ENCODE measurements around the gene MYH1.
"Not testable (repeated sequence)": the region's sequence is repeated elsewhere in the genome, so short reads cannot be mapped to it uniquely, and the experiment has no call there.

MYH1 gene

DNA sequence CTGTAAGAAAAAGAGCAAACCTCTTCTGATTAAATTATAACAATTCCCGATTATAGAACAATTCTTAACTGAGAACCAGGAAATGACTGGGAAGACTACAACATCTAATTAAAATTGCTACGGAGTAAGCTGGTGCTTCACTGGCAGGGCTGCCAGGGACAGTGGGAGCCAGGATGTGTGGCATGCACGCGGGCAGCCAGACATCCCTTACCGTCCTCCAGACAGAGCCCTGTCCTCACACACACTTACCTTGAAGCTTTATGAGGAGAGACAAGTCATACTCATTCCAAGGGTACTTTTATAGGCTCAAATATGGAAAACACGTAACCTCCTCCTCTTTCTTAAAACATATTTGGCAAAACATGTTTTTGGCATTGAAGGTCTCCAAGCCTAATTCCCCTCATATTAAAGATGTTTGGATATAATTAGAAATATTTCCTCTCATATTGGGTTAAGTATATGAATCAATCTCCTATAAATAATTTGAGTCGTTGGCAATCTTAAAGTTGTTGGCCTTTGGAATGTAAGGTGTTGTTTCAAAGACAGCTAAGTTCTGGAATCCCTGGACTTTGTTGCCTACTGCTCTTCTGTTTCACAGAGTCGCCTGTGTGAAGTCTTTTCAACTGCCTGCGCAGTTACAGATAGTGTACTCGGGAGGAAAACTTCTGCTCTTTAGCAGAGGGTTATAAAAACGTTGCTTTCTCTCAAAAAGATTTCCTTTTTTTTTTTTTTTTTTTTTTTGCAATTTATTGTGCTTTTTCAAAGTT is at the start of gene MYH1:
MYH1 (minus strand) TSS at position 272 of the 767 bp plus-strand sequence. CDS start 1,900 bp downstream, outside the sequence.
- no peak for DNase-seq

DNA sequence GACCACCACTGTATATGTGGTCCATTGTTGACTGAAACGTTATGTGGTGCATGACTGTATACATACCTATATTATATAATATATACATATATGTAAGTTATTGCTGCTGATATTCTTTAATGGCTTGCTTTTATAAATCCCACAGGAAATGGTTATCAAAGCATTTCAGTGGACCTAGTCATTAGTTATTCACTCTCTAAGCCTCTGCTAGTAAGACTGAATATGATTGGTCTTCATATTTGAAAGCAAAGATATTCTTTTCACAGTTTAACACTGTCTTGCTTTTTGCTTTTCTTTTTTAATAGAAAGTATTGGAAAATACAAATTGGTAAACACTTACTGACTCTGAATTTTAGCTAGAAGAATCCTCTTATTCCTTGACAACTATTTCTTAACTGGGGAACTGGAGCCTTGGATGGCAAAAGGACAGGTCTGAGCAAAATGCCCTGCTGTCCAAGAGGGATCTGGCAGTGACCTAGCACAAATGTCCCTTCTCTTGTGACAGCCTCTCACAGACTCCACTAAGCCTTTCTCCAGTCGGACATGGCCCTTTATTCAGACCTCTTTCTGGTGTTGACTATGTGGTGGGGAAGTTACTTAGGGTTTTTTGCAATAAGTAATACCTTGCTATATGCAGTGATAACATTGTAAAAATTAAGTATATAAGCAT is 45.8 kb upstream of the MYH1 start:
- DNase-seq: no peak

GRCh38 chr17:10558049-10558448 is 39.7 kb upstream of the MYH1 start:
- no peak for DNase-seq

DNA sequence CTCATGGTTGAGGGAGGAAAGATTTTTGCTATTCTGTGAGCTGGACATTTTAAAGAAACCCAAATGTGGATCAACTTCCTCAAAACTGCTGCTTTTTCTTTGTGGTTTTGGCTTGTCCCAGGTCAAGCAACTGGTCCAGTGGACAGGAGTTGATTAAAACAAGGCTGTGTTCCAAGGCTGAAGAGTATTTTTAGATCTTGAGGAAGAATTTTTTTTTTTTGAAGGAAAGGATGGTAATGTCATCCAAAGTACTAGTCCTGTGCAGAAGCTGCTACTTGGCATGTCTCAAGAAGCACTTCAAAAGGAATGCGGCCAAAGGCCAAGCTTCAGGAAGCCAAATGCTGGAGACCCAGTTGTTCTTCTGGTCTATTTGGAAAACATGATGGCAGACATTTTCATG is 39.1 kb upstream of the MYH1 start:
- DNase-seq: no peak

- DNase-seq: no peak
These were observed 38.1 kb upstream of the MYH1 start for GRCh38 chr17:10556301-10557005.

- no peak for DNase-seq
These were observed 31.7 kb upstream of the MYH1 start for GRCh38 chr17:10550014-10550413.

GRCh38 chr17:10549096-10549842 is 30.9 kb upstream of the MYH1 start, which contains the start of gene MYH2:
MYH2 (minus strand) TSS chr17:10549658; CDS start chr17:10547920, 1,738 bp downstream.
- DNase-seq: no peak

DNA sequence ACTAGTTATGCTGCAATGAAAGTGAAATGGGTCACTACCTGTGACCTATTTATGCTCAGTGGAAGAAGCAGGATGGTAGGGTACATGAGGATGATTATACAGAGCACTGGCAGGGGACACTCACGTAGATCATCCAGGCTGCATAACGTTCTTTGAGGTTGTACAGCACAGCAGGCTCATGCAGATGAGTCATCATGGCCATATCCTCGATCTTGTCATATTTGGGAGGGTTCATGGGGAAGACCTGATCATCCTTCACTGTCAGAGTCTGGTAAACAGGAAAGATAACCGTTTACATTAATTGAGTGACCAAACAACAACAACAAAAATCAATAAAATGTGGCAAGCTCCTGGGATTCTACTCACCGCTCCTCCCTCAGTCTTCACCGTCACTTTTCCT is 29.0 kb upstream of the MYH1 start:
- no peak for DNase-seq

GRCh38 chr17:10543486-10543885 is 25.1 kb upstream of the MYH1 start:
- DNase-seq: not testable (repeated sequence)

GRCh38 chr17:10541179-10541578 is 22.8 kb upstream of the MYH1 start:
- DNase-seq: not testable (repeated sequence)

DNA sequence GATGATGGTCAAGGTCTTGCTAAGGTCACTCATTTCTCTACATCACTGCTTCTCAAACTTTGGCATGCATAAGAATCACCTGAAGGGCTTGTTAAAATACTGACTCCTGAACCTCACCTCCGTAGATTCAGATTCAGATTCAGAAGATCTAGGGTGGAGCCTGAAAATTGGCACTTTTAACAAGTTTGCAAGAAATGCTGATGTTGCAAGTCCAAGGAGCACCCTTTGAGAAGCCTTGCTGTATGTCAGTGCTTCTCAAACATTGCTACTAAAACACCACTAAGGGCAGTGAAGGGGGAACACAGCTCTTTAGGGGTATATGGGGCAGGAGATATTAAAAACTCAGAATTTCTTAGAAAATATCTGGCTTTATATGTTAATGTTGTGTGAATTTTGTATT is 13.7 kb upstream of the MYH1 start:
- DNase-seq: no peak

DNA sequence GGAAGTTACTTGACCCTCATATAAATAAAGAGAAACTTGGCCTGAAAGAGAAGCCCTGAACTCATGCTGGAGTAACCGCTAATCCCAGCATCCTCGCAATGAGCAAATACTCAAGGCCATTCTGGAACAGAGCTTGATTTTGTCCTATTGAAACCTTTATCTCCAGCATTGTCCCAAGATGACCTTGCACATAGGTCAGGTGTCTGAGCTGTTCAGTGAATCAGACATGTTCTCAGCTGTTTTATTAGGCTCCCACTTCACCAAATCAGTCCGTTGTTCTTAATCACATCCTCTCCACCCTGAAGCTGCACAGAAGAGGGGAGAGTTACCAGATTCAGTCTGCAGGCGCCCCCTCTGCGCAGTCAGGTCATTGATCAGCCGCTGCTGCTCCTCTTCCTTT is 9.1 kb upstream of the MYH1 start:
- DNase-seq: no peak

DNA sequence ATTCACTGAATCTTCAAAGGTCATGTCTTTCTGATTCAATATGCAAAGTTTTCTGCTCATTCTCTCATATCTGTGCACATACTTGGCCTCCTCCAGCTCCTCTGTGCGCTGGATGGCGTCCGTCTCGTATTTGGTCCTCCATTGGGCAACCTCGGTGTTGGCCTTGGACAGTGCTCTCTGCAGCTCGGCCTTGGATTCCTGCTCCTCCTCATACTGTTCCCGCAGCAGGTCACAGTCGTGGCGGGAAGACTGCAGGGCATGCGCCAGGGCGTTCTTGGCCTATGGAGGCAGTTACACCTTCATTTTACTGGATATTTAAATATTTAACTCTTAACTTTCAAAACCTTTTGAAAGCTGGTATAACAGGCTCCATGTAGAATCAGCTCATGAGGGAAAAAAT is 8.2 kb upstream of the MYH1 start:
- DNase-seq: no peak

DNA sequence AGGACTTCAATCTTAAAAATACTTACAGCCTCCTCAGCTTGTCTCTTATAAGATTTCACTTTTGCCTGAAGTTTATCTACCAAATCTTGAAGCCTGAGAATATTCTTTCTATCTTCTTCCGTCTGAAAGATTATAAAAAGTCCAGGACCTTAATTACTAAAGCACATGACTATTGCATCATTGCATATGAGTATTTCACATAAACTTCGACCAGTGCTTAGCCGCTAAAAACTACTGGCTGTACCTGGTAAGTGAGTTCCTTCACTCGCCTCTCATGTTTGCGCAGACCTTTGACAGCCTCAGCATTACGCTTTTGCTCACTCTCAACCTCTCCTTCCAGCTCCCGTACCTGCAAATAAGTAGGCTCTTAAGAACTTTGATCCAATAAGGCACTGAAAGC is 4.7 kb upstream of the MYH1 start:
- DNase-seq: no peak

- DNase-seq: no peak
These were observed 3.6 kb upstream of the MYH1 start for GRCh38 chr17:10521949-10522348.

DNA sequence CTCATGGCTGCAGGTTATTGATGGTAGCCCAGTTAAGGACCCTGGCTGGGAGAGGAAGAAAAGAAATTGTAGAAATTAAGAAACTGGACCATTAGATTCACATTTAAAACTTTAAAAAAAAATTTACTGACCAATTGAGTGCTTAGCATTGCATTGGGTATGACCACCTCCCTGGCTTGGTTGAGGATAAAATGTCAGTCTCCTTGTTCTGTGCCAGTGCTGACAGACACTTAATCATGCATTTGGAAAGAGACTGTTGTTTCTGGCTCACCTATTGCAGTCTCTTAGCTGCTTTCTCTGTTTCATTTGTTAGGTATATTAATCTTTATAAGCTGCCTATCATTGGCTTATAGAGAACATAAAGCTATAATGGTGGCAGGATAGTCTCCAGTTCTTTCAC is 1.7 kb downstream of the MYH1 start:
- no peak for DNase-seq

DNA sequence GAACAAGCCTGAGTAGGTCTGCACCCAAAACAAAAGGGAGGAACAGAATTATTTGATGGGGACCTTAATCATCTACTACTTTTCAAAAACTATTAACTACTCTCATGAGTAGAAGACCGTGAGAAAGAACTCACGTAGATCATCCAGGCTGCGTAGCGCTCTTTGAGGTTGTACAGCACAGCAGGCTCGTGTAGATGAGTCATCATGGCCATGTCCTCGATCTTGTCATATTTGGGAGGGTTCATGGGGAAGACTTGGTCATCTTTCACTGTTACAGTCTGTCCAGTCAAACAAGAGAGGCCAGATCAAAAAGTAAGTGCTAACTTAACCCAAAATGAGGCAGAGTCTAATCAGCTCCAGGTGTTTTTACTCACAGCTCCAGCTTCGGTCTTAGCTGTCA is 2.3 kb downstream of the MYH1 start:
- DNase-seq: no peak

- DNase-seq: no peak
These were observed 4.9 kb downstream of the MYH1 start for GRCh38 chr17:10513299-10514067.

- DNase-seq: no peak
These were observed 5.5 kb downstream of the MYH1 start for GRCh38 chr17:10512856-10513255.

DNA sequence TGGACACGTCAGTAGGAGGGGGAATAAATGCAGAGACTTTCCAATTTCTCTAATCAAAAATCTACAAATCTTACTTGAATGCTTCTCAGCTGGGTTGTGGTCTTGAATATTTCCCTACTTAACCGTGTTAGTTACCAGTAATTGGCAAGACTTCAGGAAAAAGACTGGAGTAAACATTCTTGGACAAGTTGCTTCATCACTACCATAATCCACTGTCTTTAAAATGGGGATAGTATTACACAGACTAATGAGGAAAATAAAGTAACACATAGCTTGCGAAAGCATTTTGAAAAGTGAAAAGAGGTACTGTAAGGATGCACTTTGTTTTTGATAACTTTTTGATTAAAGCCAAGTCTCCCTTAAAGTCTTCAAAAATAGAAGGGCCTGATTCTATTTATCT is 18.4 kb downstream of the MYH1 start:
- no peak for DNase-seq

DNA sequence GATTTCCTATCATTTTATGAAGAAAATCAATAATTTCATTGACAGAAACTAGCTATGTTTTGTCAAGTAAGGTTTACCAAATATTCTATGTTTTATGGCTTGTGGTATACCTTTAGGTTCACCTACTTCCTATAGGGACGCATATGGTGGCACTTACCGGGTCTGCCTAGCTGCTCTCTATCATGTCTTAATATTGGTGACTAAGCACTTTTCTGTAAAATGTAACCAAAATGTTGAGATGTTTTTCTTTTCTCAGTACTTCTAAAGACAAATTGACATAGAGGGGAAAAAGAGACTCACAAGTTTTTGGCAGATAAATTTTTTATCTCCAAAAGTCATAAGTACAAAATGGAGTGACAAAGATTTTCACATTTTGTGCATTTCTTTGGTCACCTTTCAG is 26.3 kb downstream of the MYH1 start:
- DNase-seq: no peak

DNA sequence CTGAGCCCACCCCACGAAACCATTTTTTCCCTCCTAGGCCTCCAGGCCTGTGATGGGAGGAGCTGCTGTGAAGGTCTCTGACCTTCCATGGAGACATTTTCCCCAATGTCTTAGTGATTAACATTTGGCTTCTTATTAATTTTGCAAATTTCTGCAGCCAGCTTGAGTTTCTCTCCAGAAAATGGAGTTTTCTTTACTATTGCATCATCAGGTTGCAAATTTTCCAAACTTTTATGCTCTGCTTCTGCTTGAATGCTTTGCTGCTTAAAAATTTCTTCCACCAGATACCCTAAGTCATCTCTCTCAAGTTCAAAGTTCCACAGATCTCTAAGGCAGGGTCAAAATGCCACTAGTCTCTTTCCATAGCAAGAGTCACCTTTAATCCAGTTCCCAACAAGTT is 36.1 kb downstream of the MYH1 start:
- no peak for DNase-seq
